K562 (cell line): ENCODE measurements around the gene CLN5. TPM values are rescaled to one million over a fixed set of nuclear protein-coding genes. Genes with fewer than 3 reads are reported as not detected.

Source experiments
- CHCHD3 ChIP-seq: fragments of 250-450 bp; sonication (Bioruptor Pico); IDR thresholded peaks from 2 replicates; pipeline ENCODE4 v2.1.2; 2022; ENCODE audit warnings: mild to moderate bottlenecking
- ELF2 ChIP-seq: fragments of 250-450 bp; sonication (Bioruptor Pico); IDR thresholded peaks from 2 replicates; pipeline ENCODE4 v1.5.0; 2021; ENCODE audit warnings: mild to moderate bottlenecking
- PTTG1 ChIP-seq: fragments of 450-650 bp; IDR thresholded peaks from 2 replicates; pipeline ENCODE4 v1.6.1; 2016; ENCODE audit warnings: low read depth, mild to moderate bottlenecking, missing genetic modification characterization, missing compliant biosample characterization
- polyA plus RNA-seq, 8 experiments: library from polyadenylated mRNA; depleted of rRNA in 4 of 8; stranded (reverse) in 5 of 8; unstranded in 3 of 8; fragments of >200 nt; fragmentation: Nextera tagmentation in 2 of 8; fragmentation: Illumina TruSeq in 1 of 8; extraction: Ambion mirVana in 2 of 8; extraction: Trizol in 1 of 8; gene quantifications; 2 replicates each; pipeline versions ENCODE4 v1.2.1 to v1.2.3, GENCODE V29; 2011 to 2014; ENCODE audit warnings: inconsistent platforms in 1 of 8, missing spikeins in 1 of 8
- total RNA-seq, 7 experiments: library from RNA; depleted of rRNA in 6 of 7; stranded (reverse); fragments of >200 nt in 6 of 7; fragmentation: Illumina TruSeq in 2 of 7; extraction: Trizol in 2 of 7; gene quantifications; 2 replicates each; pipeline versions ENCODE4 v1.2.1 to v1.2.3, GENCODE V29; 2011 to 2021; ENCODE audit warnings: low replicate concordance in 1 of 7
- TF ChIP-seq, protein P1 (sequence below): sonication (generic); formaldehyde crosslinking; IDR thresholded peaks from 2 replicates; pipeline ENCODE4 v1.8.0; 2022; ENCODE audit warnings: mild to moderate bottlenecking, missing genetic modification reagents
- TF ChIP-seq, protein P2 (sequence below): fragments of 250-450 bp; sonication (Bioruptor Pico); IDR thresholded peaks from 2 replicates; pipeline ENCODE4 v1.4.0; 2020; ENCODE audit warnings: borderline replicate concordance

Gene CLN5
- total and polyA plus RNA-seq, 9 of the 15 experiments (the other 6 are each of a cell fraction or from before 2014, with no cell fraction given), result 4.6 to 11.5 (median 7.2) TPM

DNA sequence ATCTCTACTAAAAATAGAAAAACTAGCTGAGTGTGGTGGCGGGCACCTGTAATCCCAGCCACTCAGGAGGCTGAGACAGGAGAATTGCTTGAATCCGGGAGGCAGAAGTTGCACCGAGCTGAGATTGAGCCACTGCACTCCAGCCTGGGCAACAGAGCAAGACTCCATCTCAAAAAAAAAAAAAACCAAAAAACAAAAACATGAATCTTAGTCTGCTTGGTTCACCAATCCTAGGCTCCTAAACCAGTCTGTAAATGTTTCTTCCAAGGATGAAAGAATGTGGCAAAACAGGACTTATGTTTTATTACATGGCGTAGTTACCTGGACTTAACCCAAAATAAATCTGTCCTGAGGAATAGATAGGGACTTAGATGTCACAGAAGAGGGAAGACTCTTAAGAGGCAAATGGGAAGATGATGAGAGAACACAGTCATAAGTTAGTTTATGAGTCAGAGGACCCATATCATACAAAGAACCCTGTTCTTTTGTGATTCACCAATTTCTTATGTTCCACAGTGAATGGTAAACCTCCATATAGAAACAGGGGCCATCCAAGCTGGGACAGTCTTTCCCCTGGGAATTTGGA lies 41.9 kb downstream of the CLN5 start (continued):
- TF ChIP-seq, protein P1, sequence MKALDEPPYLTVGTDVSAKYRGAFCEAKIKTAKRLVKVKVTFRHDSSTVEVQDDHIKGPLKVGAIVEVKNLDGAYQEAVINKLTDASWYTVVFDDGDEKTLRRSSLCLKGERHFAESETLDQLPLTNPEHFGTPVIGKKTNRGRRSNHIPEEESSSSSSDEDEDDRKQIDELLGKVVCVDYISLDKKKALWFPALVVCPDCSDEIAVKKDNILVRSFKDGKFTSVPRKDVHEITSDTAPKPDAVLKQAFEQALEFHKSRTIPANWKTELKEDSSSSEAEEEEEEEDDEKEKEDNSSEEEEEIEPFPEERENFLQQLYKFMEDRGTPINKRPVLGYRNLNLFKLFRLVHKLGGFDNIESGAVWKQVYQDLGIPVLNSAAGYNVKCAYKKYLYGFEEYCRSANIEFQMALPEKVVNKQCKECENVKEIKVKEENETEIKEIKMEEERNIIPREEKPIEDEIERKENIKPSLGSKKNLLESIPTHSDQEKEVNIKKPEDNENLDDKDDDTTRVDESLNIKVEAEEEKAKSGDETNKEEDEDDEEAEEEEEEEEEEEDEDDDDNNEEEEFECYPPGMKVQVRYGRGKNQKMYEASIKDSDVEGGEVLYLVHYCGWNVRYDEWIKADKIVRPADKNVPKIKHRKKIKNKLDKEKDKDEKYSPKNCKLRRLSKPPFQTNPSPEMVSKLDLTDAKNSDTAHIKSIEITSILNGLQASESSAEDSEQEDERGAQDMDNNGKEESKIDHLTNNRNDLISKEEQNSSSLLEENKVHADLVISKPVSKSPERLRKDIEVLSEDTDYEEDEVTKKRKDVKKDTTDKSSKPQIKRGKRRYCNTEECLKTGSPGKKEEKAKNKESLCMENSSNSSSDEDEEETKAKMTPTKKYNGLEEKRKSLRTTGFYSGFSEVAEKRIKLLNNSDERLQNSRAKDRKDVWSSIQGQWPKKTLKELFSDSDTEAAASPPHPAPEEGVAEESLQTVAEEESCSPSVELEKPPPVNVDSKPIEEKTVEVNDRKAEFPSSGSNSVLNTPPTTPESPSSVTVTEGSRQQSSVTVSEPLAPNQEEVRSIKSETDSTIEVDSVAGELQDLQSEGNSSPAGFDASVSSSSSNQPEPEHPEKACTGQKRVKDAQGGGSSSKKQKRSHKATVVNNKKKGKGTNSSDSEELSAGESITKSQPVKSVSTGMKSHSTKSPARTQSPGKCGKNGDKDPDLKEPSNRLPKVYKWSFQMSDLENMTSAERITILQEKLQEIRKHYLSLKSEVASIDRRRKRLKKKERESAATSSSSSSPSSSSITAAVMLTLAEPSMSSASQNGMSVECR (CRISPR knock-in tag), result no peak
- TF ChIP-seq CHCHD3 (CRISPR knock-in tag) (no peak), ELF2 (CRISPR knock-in tag) (no peak), PTTG1 (tag) (no peak)
- TF ChIP-seq, protein P2, sequence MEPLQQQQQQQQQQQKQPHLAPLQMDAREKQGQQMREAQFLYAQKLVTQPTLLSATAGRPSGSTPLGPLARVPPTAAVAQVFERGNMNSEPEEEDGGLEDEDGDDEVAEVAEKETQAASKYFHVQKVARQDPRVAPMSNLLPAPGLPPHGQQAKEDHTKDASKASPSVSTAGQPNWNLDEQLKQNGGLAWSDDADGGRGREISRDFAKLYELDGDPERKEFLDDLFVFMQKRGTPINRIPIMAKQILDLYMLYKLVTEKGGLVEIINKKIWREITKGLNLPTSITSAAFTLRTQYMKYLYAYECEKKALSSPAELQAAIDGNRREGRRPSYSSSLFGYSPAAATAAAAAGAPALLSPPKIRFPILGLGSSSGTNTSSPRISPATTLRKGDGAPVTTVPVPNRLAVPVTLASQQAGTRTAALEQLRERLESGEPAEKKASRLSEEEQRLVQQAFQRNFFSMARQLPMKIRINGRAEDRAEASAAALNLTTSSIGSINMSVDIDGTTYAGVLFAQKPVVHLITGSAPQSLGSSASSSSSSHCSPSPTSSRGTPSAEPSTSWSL (CRISPR knock-in tag), result no peak
- TF ChIP-seq, all 486 proteins: peak for 0
